HG02852 (cell line): ENCODE data around the gene LDB1.

Source experiments
- ATAC-seq: cut with Tn5 transposase; IDR thresholded peaks from one replicate; pipeline ENCODE4 v1.9.1; 2021; ENCODE audit warnings: mild to moderate bottlenecking, moderate library complexity; ENCODE audit not compliant: unreplicated experiment

LDB1 gene, protein sequence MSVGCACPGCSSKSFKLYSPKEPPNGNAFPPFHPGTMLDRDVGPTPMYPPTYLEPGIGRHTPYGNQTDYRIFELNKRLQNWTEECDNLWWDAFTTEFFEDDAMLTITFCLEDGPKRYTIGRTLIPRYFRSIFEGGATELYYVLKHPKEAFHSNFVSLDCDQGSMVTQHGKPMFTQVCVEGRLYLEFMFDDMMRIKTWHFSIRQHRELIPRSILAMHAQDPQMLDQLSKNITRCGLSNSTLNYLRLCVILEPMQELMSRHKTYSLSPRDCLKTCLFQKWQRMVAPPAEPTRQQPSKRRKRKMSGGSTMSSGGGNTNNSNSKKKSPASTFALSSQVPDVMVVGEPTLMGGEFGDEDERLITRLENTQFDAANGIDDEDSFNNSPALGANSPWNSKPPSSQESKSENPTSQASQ

GRCh38 chr10:102120142-102120990 lies at the start of gene LDB1:
Gene LDB1 (minus strand): TSS chr10:102120368. CDS start chr10:102120110, 258 bp downstream.
- peak; percentile 71 for ATAC-seq

DNA sequence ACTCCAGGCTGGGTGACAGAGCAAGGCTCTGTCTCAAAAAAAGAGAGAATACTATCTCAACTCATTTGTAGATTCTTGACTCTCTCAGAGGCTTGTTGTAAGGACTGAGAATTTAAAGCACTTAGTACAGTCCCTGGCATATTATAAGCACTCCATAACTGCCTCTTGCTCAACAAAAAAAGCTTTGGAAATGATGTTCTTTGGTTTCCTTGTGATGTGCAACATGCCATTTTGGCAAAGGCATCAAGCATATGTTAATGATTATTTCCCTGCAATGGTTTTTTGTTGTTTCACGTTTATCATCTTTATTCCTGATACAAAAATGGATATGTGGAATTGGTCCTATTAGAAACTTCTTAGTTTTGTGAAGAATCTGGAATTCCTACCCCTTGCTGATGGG lies 47.7 kb upstream of the LDB1 start:
- ATAC-seq = no peak

- ATAC-seq = no peak
Measured at GRCh38 chr10:102163342-102163989, 43.3 kb upstream of the LDB1 start.

- ATAC-seq = no peak
Measured at GRCh38 chr10:102159831-102160230, 39.7 kb upstream of the LDB1 start.

GRCh38 chr10:102159051-102159597 lies 39.0 kb upstream of the LDB1 start:
- ATAC-seq = no peak

- no peak for ATAC-seq
Measured at GRCh38 chr10:102157224-102157623, 37.1 kb upstream of the LDB1 start.

GRCh38 chr10:102154466-102155116 lies 34.4 kb upstream of the LDB1 start:
- ATAC-seq = no peak

DNA sequence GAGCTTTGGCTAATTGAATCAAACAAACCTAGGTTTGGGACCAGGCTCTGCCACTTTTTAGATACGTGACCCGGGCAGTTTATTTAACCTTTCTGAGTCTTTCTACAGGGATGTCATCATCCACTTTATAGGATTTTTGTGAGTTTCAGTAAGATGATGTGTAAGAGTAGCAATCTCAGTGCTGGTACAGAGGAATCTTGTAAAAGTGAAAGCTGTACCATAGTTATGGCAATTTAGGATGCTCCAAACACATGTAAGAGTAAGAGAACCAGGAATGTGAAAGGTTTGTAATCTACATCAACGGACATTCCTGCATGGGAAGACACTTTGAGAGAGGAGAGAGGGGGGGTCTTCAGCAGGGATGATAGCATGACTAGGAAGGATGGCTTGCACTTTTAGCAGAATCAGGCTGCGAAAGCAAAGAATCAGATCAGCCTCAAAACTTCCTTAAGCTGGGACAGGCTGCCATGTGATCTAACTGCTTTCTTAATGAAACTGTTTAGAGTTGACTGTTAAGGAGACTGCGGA lies 33.0 kb upstream of the LDB1 start:
- no peak for ATAC-seq

DNA sequence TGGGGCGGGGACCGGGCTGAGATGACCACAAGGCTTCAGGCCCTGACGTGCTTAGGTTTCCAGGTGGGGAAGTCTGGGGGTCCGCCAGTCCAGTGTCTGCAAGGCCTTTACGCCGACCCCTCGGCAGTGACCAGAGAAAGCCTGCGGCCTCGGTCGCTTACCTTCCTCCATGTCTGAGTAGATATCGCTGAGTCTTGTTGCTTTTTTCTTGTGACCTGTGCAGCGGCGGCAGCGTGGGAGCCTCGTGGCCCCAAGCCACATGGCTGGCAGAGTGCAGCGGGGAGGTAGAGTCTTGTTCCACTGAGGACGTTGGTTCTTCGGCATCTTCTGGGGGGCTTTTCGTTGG lies 32.4 kb upstream of the LDB1 start:
- peak; percentile 17 for ATAC-seq

DNA sequence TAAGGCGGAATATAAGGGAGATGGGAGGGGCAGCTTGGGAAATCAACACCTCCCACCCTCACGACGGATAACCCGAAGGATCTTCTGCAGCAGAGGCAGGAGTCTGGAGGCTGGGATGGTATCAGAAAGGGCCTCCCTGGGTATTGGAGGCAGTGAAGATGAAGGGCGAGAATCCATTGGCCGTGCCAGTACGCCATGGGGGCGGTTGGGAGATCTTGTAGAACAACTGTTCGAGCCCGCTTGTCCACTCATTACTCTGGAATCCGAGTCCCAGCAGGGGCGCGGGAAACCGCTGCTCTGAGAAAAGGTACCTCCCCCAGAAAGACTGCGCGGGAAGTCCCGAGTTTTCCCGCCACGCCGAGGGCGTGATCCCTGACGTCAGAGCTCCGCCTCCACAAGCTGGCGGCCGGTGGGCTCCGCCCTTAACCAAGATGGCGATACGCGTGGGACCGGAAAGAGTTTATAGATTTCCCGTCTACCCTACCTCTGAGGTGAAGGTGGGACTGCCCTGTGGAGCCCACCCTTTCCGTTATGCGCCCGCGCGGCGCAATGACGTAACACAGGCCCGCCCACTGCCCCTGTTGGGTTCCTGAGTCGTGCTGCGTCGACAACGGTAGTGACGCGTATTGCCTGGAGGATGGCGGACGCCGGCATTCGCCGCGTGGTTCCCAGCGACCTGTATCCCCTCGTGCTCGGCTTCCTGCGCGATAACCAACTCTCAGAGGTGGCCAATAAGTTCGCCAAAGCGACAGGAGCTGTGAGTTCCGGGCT lies 31.8 kb upstream of the LDB1 start, which contains the start of gene NOLC1:
NOLC1 (plus strand) TSS at position 616 of the 771 bp plus-strand sequence; CDS start at position 638, 22 bp downstream.
- ATAC-seq = peak; percentile 94

DNA sequence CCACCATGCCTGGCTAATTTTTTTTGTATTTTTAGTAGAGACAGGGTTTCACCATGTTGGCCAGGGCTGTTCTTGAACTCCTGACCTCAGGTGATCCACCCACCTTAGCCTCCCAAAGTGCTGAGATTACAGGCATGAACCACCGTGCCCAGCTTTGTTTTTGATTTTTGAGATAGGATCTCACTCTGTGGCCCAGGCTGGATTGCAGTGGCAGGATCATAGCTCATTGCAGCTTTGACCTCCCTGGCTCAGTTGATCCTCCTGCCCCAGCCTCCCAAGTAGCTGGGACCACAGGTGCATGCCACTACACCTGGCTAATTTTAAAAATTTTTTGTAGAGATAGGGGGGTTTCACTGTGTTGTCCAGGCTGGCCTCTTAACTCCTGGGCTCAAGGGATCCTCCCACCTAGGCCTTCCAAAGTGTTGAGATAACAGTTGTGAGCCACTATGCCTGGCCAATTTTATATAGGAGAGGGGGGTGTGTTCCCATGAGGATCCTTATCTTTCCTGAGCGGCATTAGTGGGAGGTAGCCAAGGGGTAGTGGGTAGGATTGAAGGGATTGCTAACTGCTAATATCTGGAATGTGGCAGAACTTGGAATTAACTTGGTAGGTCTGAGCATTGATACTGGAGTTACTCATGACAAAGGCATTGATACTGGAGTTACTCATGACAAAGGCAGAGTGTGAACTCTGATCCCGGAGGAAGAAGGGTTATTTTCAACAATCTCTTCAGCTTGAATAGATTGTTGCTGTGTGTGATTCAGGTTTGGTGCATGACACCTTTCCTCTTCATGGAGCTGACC lies 31.0 kb upstream of the LDB1 start:
- ATAC-seq = no peak

GRCh38 chr10:102148275-102148674 lies 28.1 kb upstream of the LDB1 start:
- no peak for ATAC-seq

GRCh38 chr10:102147561-102147960 lies 27.4 kb upstream of the LDB1 start:
- no peak for ATAC-seq

- ATAC-seq = no peak
Measured at GRCh38 chr10:102146971-102147428, 26.8 kb upstream of the LDB1 start.

DNA sequence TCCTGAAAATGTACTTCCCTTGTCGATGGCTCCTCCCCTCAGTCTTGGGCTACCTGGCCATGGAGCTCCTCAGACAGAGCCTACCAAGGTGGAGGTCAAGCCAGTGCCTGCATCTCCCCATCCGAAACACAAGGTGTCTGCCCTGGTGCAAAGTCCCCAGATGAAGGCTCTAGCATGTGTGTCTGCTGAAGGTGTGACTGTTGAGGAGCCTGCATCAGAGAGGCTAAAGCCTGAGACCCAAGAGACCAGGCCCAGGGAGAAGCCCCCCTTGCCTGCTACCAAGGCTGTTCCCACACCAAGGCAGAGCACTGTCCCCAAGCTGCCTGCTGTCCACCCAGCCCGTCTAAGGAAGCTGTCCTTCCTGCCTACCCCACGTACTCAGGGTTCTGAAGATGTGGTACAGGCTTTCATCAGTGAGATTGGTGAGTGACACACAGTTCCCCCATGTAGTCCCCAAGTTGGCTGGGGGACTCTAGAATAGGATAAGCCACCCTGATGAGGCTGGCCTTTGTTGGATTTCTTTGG lies 21.5 kb upstream of the LDB1 start:
- ATAC-seq = no peak

DNA sequence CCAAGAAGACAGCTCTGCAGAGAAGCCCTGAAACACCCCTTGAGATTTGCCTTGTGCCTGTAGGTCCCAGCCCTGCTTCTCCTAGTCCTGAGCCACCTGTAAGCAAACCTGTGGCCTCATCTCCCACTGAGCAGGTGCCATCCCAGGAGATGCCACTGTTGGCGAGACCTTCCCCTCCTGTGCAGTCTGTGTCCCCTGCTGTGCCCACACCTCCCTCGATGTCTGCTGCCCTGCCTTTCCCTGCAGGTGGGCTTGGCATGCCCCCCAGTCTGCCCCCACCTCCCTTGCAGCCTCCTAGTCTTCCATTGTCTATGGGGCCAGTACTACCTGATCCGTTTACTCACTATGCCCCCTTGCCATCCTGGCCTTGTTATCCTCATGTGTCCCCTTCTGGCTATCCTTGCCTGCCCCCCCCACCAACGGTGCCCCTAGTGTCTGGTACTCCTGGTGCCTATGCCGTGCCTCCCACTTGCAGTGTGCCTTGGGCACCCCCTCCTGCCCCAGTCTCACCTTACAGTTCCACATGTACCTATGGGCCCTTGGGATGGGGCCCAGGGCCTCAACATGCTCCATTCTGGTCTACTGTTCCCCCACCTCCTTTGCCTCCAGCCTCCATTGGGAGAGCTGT lies 20.9 kb upstream of the LDB1 start:
- ATAC-seq = no peak

DNA sequence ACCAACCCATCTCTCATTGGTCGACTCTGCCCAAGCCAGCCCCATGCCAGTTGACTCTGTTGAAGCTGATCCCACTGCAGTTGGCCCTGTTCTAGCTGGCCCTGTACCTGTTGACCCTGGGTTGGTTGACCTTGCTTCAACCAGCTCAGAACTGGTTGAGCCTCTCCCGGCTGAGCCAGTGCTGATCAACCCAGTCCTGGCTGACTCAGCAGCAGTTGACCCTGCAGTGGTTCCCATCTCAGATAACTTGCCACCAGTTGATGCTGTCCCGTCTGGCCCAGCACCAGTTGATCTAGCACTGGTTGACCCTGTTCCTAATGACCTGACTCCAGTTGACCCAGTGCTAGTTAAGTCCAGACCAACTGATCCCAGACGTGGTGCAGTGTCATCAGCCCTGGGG lies 20.1 kb upstream of the LDB1 start:
- no peak for ATAC-seq
